Mesenteric fat pad (tissue), 1 donor: ENCODE results near the gene ORC6. TPM values are rescaled to one million over a fixed set of nuclear protein-coding genes. Genes with fewer than 3 reads are reported as not detected.
A peak's percentile ranks its signal among the peaks of the same experiment; 100 is the strongest.

Experiments
- DNase-seq: peaks from one replicate; pipeline ENCODE4 v3.0.0-alpha.2; 2020; ENCODE audit warnings: low spot score
- total RNA-seq: library from RNA; stranded (reverse); fragmentation: NEBNext Ultra II Directional; extraction: Animal tissue kit (Norgen Biotek cat#: 25700); gene quantifications from one replicate; pipeline ENCODE4 v1.2.1, GENCODE V29; 2021
- donor health status: DM: yes; HTN: yes; CAD: no.

ORC6 gene
- total RNA-seq, 1 donor from 2014 or later = 1.1 TPM

DNA sequence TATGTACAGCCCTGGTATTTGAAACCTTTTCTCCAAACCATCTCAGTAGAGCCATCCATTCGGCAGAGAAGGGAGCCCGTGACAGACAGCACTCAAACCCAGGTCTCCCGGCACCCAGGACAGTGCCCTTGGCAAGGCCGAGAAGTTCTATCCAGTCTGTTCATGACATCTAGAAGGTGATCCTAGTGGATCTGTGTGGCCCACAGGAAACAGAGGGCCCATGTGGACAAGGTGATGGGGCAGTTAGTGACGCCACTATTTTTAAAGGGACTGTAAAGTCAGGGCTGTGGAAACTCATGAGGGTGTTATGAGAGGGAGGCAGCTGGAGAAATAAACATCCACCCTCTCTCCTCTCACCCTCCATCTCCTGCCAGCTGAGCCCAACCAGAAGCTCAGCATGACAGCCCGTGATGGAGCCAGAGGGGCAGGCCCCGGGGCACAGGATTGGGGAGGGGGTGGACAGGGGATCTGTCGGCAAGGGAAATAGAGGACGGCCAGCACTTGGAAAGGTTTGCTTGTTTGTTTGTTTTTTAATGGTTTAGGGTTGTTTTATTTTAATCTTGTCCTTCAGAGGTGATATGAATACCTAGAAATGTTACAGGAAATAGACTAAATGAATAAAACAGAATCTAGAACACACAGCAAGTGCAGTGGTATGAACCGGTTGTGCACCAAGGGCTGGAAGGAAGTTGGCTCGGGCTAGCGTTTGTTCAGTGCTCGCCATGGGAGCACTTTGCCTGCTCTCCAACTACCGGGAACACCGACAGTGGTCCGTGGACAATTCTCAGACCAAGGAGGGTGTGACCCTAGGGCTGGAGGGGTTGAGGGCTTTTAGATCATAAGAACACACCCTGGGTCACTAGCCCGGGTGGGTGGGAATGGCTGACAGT lies 41.6 kb downstream of the ORC6 start:
- no peak for DNase-seq

DNA sequence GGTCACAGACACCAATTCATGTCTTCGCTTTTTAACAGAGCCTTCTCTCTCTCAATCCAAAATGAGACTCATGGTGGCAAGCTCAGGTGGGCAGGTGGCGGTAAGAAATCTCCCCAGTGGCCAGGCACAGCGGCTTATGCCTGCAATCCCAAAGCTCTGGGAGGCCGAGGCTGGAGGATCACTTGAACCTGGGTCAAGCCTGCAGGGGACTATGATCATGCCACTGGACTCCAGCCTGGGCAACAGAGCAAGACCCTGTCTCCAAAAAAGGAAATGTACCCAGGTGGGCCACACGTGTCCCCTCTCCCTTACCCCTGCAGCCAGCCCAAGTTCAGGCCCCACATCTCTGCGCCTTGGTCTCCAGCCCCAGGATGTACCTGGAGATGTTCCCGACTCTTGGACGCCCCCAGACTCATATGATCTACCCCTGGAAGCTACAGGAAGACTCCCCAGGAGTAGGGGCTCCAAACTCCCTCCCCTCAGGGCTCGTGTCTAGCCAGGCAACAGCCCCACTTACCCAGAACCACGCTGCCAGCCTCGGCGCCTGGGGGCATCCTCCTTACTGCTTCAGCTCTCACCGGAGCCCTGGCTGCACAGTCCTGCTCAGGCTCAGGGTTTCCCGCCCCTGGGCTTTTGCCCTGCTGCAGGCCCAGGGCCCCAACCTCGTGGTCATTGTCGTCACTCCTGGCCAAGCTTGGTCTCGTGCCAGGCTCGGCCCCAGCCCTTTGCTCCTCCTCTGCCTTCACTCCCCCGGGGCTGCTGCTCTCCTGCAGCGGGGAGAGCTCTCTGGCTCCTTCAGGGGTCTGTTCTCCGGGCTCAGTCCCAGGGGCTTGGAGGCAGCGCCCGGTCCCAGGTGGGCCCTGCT lies 42.5 kb downstream of the ORC6 start:
- peak; percentile 86 for DNase-seq

DNA sequence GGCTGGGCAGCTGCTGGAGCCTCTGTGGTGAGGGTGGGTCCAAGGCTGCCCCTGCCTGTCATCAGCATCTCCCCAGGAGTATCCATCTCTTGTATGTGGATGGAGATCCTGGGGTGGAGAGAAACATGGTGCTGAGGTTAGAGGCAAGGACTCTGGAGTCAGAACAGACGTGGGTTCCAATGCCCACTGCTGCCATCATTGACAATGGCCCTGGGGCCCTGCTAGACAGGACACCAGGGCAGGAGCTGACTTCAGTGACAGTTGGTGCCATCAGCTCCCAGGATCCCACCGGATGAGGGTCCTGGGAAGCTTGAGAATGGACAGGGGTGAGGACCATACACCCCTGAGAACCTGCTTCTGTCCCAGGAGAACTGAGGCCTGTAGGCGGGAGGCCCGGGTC lies 43.1 kb downstream of the ORC6 start:
- no peak for DNase-seq

DNA sequence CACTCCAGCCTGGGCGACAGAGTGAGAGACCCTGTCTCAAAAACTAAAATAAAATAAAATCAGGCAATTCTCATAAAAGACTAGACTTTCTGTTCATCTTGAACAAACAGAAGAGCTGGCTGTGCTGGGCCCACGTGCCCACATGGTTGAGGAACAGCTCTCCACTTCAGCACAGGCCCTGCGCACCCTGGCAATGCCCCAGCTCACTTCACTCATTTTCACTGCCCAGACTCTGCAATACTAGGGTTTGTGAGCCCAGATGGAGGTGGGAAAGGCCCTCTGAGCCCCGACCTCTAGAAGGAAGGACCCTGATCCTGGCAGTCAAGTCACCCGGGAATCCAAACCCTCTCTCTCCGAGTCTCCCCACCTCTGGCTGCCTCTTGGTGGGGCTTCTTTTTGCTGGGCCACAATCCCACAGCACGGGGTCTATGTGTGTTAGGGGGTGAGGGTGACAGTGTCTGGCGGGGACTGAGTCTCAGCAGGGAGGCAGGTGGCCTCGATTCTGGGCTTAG lies 43.9 kb downstream of the ORC6 start:
- DNase-seq = peak; percentile 80

DNA sequence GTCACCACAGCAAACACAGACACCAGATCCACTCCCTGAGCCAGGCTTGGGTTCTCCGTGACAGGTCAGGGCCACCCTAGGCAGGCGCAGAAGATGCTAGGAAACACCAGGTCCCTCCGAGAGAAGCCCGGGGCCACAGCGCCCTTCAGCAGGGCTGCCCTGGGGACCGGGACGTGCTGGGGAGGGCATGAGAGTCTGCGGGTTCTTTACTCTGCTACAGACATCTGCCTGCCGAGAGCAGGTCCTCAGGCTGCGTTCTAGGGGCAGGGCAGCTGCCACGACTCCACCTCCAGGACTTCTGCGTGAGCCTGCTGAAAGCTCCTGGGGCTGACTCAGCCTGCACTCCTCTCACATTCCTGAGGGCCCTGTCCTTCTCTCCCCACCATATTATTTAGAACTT lies 47.2 kb downstream of the ORC6 start:
- peak; percentile 74 for DNase-seq

DNA sequence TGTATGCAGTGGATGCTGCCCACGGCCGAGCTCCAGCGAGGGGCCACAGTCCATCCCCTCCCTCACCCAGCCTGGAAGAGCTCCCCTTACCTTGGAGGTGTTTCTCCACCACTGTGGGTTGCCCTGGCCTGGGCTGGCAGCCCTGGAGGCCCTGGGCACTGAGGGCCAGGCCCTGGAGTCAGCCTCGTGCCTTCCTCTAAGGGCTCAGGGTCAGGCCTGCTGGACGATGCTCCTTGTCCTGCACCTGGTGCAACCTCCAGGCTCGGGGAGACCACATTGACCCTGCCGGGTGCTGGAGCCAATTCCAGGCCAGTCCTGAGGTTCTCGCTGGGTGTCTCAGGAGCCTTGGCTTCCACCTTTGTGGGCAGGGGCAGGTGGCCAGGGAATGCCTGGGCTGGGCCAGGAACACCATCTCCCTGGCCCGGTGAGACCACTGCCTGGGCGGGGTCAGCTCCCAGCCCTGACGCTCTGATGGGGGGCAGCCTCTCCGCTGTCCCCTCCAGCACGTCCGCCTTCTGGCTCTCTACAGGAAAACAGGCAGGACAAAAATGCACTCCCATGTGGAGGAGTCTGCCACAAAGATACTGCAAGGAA lies 48.3 kb downstream of the ORC6 start:
- DNase-seq = peak; percentile 71

DNA sequence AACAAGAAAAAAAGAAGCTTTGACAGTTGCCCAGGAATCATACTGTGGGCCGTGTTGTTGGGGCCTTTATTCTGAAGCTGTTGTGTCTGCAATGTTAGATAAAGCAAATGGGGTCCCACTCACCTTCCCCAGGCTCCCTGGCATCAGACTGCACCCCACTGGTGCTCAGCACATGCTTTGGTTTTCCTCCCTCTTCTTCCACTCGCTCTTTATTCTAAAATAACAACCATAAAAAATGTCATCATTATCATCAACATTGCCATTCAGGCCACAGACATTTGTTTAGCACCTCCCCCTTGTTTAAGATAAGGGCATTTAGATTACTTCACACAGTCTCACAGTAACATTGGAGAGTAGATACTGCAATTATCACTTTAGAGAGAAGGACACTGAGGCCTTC lies 50.5 kb downstream of the ORC6 start:
- DNase-seq = no peak

DNA sequence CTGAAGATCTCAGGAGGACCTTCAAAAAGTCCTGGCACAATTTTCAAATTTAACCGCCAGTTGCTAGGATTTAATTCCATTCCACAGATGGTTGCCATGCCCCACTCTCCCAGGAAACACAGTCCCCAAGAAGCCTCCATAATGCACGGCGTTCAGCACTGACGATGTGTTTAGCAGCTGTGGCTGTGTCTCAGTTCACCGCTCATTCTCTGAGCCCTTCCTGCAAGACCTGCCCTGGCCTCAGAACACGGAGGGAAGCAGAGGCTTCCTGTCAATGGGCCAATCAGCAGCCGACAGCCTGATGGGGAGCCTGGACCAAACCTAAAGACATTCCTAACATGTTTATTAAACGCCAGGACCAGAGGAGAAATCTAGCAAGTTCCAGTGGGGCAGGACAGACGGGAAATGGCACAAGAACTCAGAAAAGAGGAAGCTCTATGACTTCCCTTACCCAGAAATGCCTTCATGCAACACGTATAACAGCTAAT lies 53.8 kb downstream of the ORC6 start:
- peak; percentile 72 for DNase-seq

DNA sequence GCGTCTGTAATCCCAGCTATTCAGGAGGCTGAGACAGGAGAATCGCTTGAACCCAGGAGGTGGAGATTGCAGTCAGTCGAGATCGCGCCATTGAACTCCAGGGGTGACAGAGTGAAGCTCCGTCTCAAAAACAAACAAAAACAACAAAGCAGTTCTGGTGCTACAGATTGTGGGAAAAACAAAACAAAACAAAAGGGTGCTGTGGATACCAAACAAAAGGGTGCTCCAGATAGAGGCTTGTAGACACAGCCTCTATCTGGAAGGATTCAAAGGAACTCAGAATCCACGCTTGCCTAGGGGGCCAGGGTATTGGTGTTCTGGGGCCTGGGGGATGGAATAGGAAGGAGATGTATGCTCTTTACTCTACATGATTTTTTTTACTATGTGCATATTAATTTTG lies 56.2 kb downstream of the ORC6 start:
- peak; percentile 43 for DNase-seq

DNA sequence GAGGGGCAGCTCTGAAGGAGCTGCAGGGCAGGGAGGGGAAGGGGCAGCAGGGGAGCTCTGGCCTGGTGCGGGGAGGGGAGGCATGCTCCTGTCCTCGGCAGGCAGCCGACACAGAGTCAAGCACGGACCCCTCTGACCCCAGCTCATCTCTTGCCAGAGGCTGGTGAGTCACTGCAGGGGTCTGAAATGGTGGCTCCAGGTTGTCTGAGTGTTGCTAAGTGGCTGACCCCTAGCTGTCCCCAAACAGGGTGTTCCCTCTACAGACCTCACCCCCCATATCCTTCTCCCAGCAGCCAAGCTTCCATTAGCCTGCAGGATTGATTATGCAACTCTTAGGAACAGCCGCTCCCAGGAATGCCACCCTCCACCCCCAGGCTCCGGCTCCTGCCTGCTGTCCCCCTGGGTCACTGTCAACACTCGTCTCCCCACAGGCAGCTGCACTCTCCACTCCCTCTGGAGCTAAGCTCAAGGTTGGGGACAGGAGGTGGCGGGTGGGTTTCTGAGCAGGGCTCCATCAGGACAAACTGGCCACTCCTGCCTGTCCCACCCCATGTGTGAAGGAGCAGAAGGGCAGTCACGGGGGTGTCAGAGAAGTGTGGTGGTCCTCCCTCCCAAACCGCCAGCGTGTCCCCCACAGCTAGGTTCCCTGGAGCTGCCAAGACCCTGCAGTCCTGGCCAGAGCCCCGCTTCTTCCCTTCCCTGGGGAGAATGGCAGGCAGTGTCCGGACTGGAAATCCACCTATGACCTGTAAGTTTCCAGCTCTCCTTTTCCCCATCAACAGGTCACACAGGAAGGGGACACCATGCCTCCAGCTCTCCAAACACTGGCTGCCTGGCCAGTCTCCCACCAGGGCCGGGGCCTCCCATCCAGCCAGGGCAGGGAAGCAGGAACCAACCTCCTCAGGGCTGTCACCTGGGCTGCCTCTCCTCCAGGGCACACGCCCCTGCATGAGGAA lies 57.6 kb downstream of the ORC6 start:
- peak; percentile 85 for DNase-seq

Other genes with a start within 250 kb of the ORC6 start
- gene SHCBP1, start 68.3 kb upstream of the ORC6 start, total RNA-seq = 0.29 TPM
- 104 TPM for gene VPS35, start 481 bp upstream of the ORC6 start, total RNA-seq
- gene MYLK3, start 58.7 kb downstream of the ORC6 start, total RNA-seq = 0.58 TPM
- 6.8 TPM for gene C16orf87, start 141.5 kb downstream of the ORC6 start, total RNA-seq
- 53.5 TPM for gene GPT2, start 194.7 kb downstream of the ORC6 start, total RNA-seq